BJ (cell line): ENCODE data around the gene EPS15. TPM values are rescaled to one million over a fixed set of nuclear protein-coding genes. Genes with fewer than 3 reads are reported as not detected.

Source experiments
- CTCF ChIA-PET: fragments of 350-600 bp; formaldehyde crosslinking; extraction: SDS; loops from one replicate; lab custom pipeline; 2021; ENCODE audit warnings: antibody characterized with exemption, inconsistent platforms; lab: Yijun Ruan, JAX
- POLR2A ChIA-PET: fragments of 300-600 bp; sonication (Branson Sonifier 250); formaldehyde crosslinking; extraction: SDS; loops from one replicate; lab custom pipeline; 2021; ENCODE audit warnings: antibody characterized with exemption; lab: Charles Lee
- DNase-seq: peaks from one replicate; pipeline ENCODE4 v3.0.0-alpha.2; 2011; ENCODE audit warnings: low read depth
- H3K27me3 ChIP-seq: 2 replicates; pipeline ENCODE4 v1.6.0; 2011; ENCODE audit warnings: low read length; ENCODE audit not compliant: control insufficient read depth, insufficient read depth
- H3K36me3 ChIP-seq: 2 replicates; pipeline ENCODE4 v1.5.1; 2011; ENCODE audit warnings: low read length; ENCODE audit not compliant: control insufficient read depth, insufficient read depth
- H3K4me3 ChIP-seq: 2 replicates; pipeline ENCODE4 v1.5.1; 2011; ENCODE audit warnings: low read depth, mild to moderate bottlenecking, control low read depth, low read length
- polyA plus RNA-seq: library from polyadenylated mRNA; depleted of rRNA; stranded (reverse); fragments of >200 nt; gene quantifications from 2 replicates; pipeline ENCODE4 v1.2.3, GENCODE V29; 2011
- TF ChIP-seq, protein P1 (sequence below): IDR thresholded peaks from 2 replicates; pipeline ENCODE4 v1.5.1; 2011; ENCODE audit warnings: low read depth, mild to moderate bottlenecking, control low read depth, inconsistent platforms, low read length, moderate library complexity; ENCODE audit not compliant: insufficient read depth

Gene EPS15
- polyA plus RNA-seq, 1 experiment: 18.7 TPM

GRCh38 chr1:51432146-51432545 is 86.9 kb downstream of the EPS15 start:
- POLR2A ChIA-PET: no interaction called here
- Histone ChIP-seq H3K36me3 (peaks cover 1% of the 10 kb centered on the region; the same call in 1 of the 2 replicates), H3K4me3 (no peak overlapping the region), H3K27me3 (no peaks in the 10 kb centered on the region)
- CTCF ChIA-PET: interaction anchor here (1.8 kb wide), 1 partner anchor 11 kb away, joined by 4 read pairs; no protein-coding TSS in a partner anchor
- TF ChIP-seq, protein P1, sequence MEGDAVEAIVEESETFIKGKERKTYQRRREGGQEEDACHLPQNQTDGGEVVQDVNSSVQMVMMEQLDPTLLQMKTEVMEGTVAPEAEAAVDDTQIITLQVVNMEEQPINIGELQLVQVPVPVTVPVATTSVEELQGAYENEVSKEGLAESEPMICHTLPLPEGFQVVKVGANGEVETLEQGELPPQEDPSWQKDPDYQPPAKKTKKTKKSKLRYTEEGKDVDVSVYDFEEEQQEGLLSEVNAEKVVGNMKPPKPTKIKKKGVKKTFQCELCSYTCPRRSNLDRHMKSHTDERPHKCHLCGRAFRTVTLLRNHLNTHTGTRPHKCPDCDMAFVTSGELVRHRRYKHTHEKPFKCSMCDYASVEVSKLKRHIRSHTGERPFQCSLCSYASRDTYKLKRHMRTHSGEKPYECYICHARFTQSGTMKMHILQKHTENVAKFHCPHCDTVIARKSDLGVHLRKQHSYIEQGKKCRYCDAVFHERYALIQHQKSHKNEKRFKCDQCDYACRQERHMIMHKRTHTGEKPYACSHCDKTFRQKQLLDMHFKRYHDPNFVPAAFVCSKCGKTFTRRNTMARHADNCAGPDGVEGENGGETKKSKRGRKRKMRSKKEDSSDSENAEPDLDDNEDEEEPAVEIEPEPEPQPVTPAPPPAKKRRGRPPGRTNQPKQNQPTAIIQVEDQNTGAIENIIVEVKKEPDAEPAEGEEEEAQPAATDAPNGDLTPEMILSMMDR: no peak
- no peak for DNase-seq

DNA sequence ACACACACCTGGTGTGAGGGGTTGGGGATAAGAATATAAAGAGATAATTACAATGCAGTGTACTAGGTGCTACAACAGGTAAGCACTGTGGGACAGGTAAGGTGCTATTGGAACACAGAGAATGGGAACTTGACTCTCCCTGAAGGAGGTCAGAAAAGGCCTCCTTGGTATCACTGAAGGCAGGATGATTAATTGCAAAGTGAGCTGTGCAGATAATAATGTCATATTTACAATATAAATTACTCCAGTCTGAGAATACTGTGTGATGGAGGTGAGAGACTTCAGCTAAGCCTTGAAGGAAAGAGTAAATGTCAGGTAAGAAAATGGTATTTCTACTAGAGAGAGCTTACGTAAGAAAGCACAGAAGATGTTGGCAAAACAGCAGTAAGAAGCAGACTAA is 91.6 kb downstream of the EPS15 start:
- CTCF ChIA-PET: interaction anchor here (1.0 kb wide), 1 partner anchor 11 kb away, joined by 4 read pairs; no protein-coding TSS in a partner anchor
- POLR2A ChIA-PET: no interaction called here
- H3K27me3 ChIP-seq: no peaks in the 10 kb centered on the region
- no peak overlapping the region for H3K4me3 ChIP-seq
- no peak for DNase-seq
- H3K36me3 ChIP-seq: no peaks in the 10 kb centered on the region
- TF ChIP-seq, protein P1: no peak

GRCh38 chr1:51425955-51426354 is 93.1 kb downstream of the EPS15 start:
- no peak overlapping the region for H3K4me3 ChIP-seq
- no peak for DNase-seq
- ChIA-PET POLR2A (no interaction called here), CTCF (no interaction called here)
- H3K27me3 ChIP-seq: no peaks in the 10 kb centered on the region
- TF ChIP-seq, protein P1: no peak
- H3K36me3 ChIP-seq: no peaks in the 10 kb centered on the region

GRCh38 chr1:51425273-51425672 is 93.8 kb downstream of the EPS15 start:
- TF ChIP-seq, protein P1: no peak
- ChIA-PET CTCF (no interaction called here), POLR2A (no interaction called here)
- no peak for DNase-seq
- Histone ChIP-seq H3K4me3 (no peak overlapping the region), H3K36me3 (no peaks in the 10 kb centered on the region), H3K27me3 (no peaks in the 10 kb centered on the region)

- TF ChIP-seq, protein P1: no peak
- ChIA-PET POLR2A (interaction anchor here (0.6 kb wide), 1 partner anchor 13 kb away, joined by 6 read pairs; no protein-coding TSS in a partner anchor), CTCF (interaction anchor here (1.1 kb wide), 1 partner anchor 10 kb away, joined by 4 read pairs; no protein-coding TSS in a partner anchor)
- DNase-seq: no peak
- Histone ChIP-seq H3K36me3 (no peaks in the 10 kb centered on the region), H3K27me3 (no peaks in the 10 kb centered on the region), H3K4me3 (no peak overlapping the region)
Observed at GRCh38 chr1:51423073-51423821, 95.8 kb downstream of the EPS15 start.
